PC-3 (cell line): ENCODE measurements around the gene KLF16. TPM values are rescaled to one million over a fixed set of nuclear protein-coding genes. Genes with fewer than 3 reads are reported as not detected.

ENCODE experiments used
- ATAC-seq: fragments of 200-7000 bp; cut with Tn5 transposase; 2 replicates; pipeline ENCODE4 v1.9.1; 2020; ENCODE audit warnings: mild to moderate bottlenecking, moderate library complexity
- BruUV-seq: library from RNA; stranded (reverse); fragments of 400-500 nt; replicated peaks from 2 replicates; lab custom pipeline; 2021; lab: Mats Ljungman, UMichigan
- CTCF ChIA-PET: fragments of 300-600 bp; sonication (Branson Sonifier 250); formaldehyde crosslinking; loops from one replicate; lab custom pipeline; 2022; ENCODE audit warnings: antibody characterized with exemption; lab: Charles Lee
- POLR2A ChIA-PET: fragments of 300-600 bp; sonication (Branson Sonifier 250); formaldehyde crosslinking; loops from one replicate; lab custom pipeline; 2022; ENCODE audit warnings: antibody characterized with exemption; ENCODE audit not compliant: unreplicated experiment; lab: Charles Lee
- DNase-seq: peaks from one replicate; pipeline ENCODE4 v3.0.0-alpha.2; 2015
- H2AFZ ChIP-seq: fragments of 300-600 bp; sonication (generic); 2 replicates; pipeline ENCODE4 v1.6.0; 2016; ENCODE audit warnings: antibody characterized with exemption, low read length
- H3F3A ChIP-seq: fragments of 300-600 bp; sonication (generic); one replicate; pipeline ENCODE4 v1.6.0; 2017; ENCODE audit warnings: antibody characterized with exemption, low read length, control low read depth, mild to moderate bottlenecking; ENCODE audit not compliant: unreplicated experiment
- H3K27ac ChIP-seq: fragments of 300-600 bp; sonication (generic); 2 replicates; pipeline ENCODE4 v1.5.1; 2016; ENCODE audit warnings: mild to moderate bottlenecking, low read length
- H3K27me3 ChIP-seq: fragments of 300-600 bp; sonication (generic); 2 replicates; pipeline ENCODE4 v1.6.1; 2016; ENCODE audit warnings: low read length, mixed read lengths
- H3K36me3 ChIP-seq: fragments of 300-600 bp; sonication (generic); 2 replicates; pipeline ENCODE4 v1.6.1; 2016; ENCODE audit warnings: low read depth, mixed run types, low read length, mixed read lengths
- H3K4me1 ChIP-seq: fragments of 300-600 bp; sonication (generic); 2 replicates; pipeline ENCODE4 v1.5.1; 2016; ENCODE audit warnings: low read length; ENCODE audit not compliant: insufficient read depth
- H3K4me2 ChIP-seq: fragments of 300-600 bp; sonication (generic); 2 replicates; pipeline ENCODE4 v1.6.0; 2016; ENCODE audit warnings: low read length
- H3K4me3 ChIP-seq: fragments of 300-600 bp; sonication (generic); 2 replicates; pipeline ENCODE4 v1.5.1; 2016; ENCODE audit warnings: mild to moderate bottlenecking, low read length, mixed read lengths
- H3K79me2 ChIP-seq: fragments of 300-600 bp; sonication (generic); 2 replicates; pipeline ENCODE4 v1.6.1; 2017; ENCODE audit warnings: low read length, mixed read lengths
- H3K9ac ChIP-seq: fragments of 300-600 bp; sonication (generic); 2 replicates; pipeline ENCODE4 v1.6.0; 2016; ENCODE audit warnings: mild to moderate bottlenecking, low read length
- H3K9me2 ChIP-seq: fragments of 300-600 bp; sonication (generic); replicated peaks from 2 replicates; pipeline ENCODE4 v1.6.1; 2016; ENCODE audit warnings: mixed run types, low read length, mixed read lengths
- H3K9me3 ChIP-seq: fragments of 300-600 bp; sonication (generic); 2 replicates; pipeline ENCODE4 v1.6.1; 2016; ENCODE audit warnings: low read length, mixed read lengths
- H4K20me1 ChIP-seq: fragments of 300-600 bp; sonication (generic); 2 replicates; pipeline ENCODE4 v1.6.1; 2016; ENCODE audit warnings: low read length, mixed read lengths
- EZH2 ChIP-seq: fragments of 300-600 bp; sonication (generic); IDR thresholded peaks from one replicate; pipeline ENCODE4 v1.6.1; 2017; ENCODE audit warnings: antibody characterized with exemption, mild to moderate bottlenecking, low read length; ENCODE audit not compliant: unreplicated experiment
- EZH2phosphoT487 ChIP-seq: fragments of 300-600 bp; sonication (generic); IDR thresholded peaks from 2 replicates; pipeline ENCODE4 v1.6.1; 2018; ENCODE audit warnings: mild to moderate bottlenecking, antibody characterized with exemption, low read length, borderline replicate concordance
- intact Hi-C: fragments of 100-400 bp; cut with micrococcal nuclease; formaldehyde crosslinking; loops from 2 replicates; pipeline ENCODE4 v1.9.0; 2023
- total RNA-seq: library from RNA; depleted of rRNA; stranded (reverse); fragments of >200 nt; gene quantifications from 2 replicates; pipeline ENCODE4 v1.2.3, GENCODE V29; 2014
- TF ChIP-seq, protein P1 (sequence below): fragments of 300-600 bp; sonication (generic); conservative IDR thresholded peaks from 2 replicates; pipeline ENCODE4 v1.5.1; 2017; ENCODE audit warnings: antibody characterized with exemption, low read depth, mild to moderate bottlenecking, low read length

The KLF16 gene
- total RNA-seq, 1 experiment from 2014 or later = 15.1 TPM

DNA sequence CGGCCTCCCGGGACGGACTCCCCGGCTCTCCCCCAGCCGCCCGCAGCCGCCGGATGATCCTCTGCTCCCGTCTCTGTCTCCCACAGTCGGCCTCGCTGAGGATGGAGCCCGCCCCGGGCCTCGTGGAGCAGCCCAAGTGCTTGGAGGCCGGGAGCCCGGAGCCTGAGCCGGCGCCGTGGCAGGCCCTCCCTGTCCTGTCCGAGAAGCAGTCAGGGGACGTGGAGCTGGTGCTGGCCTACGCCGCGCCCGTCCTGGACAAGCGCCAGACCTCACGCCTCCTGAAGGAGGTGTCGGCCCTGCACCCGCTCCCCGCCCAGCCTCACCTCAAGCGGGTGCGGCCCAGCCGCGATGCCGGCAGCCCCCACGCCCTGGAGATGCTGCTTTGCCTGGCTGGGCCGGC is 48.6 kb upstream of the KLF16 start:
- intact Hi-C loops = no loop called here
- ChIA-PET POLR2A (no interaction called here), CTCF (no interaction called here)
- no peak overlapping the region for H3K4me2 ChIP-seq
- H3K27me3 ChIP-seq = no peaks in the 10 kb centered on the region
- H3K9me2 ChIP-seq = no peaks in the 10 kb centered on the region
- H3K4me3 ChIP-seq = no peak overlapping the region
- H3K9ac ChIP-seq = no peak overlapping the region
- H2AFZ ChIP-seq = no peak overlapping the region
- H3F3A ChIP-seq = peaks cover 3% of the 10 kb centered on the region
- BruUV-seq = no TSS peak
- H4K20me1 ChIP-seq = no peaks in the 10 kb centered on the region
- DNase-seq (no peak), ATAC-seq (no peak)
- TF ChIP-seq, protein P1, sequence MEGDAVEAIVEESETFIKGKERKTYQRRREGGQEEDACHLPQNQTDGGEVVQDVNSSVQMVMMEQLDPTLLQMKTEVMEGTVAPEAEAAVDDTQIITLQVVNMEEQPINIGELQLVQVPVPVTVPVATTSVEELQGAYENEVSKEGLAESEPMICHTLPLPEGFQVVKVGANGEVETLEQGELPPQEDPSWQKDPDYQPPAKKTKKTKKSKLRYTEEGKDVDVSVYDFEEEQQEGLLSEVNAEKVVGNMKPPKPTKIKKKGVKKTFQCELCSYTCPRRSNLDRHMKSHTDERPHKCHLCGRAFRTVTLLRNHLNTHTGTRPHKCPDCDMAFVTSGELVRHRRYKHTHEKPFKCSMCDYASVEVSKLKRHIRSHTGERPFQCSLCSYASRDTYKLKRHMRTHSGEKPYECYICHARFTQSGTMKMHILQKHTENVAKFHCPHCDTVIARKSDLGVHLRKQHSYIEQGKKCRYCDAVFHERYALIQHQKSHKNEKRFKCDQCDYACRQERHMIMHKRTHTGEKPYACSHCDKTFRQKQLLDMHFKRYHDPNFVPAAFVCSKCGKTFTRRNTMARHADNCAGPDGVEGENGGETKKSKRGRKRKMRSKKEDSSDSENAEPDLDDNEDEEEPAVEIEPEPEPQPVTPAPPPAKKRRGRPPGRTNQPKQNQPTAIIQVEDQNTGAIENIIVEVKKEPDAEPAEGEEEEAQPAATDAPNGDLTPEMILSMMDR = no peak
- TF ChIP-seq EZH2 (no peak), EZH2phosphoT487 (no peak)
- no peaks in the 10 kb centered on the region for H3K9me3 ChIP-seq
- peaks cover 58% of the 10 kb centered on the region for H3K79me2 ChIP-seq
- peaks cover 17% of the 10 kb centered on the region for H3K4me1 ChIP-seq
- H3K27ac ChIP-seq = no peak overlapping the region
- no peaks in the 10 kb centered on the region for H3K36me3 ChIP-seq

DNA sequence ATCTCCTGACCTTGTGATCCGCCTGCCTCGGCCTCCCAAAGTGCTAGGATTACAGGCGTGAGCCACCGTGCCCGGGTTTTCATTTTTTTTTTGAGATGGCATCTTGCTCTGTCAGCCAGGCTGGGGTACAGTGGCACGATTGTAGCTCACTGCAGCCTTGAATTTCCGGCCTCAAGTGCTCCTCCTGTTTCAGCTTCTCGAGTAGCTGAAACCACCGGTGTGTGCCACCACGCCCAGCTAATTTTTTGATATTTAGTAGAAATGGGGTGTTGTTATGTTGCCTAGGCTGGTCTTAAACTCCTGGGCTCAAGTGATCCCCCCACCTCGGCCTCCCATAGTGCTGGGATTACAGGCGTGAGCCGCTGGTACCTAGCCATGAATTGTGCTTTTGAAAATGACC is 47.7 kb upstream of the KLF16 start:
- POLR2A ChIA-PET = no interaction called here
- ATAC-seq = no peak
- no peak overlapping the region for H3K4me3 ChIP-seq
- H3K27me3 ChIP-seq = no peaks in the 10 kb centered on the region
- no peaks in the 10 kb centered on the region for H3K36me3 ChIP-seq
- no peak for DNase-seq
- H3K27ac ChIP-seq = no peak overlapping the region
- peaks cover 18% of the 10 kb centered on the region for H3K4me1 ChIP-seq
- no peaks in the 10 kb centered on the region for H3K9me2 ChIP-seq
- no peak overlapping the region for H3K9ac ChIP-seq
- H3K9me3 ChIP-seq = no peaks in the 10 kb centered on the region
- H2AFZ ChIP-seq = no peak overlapping the region
- peaks cover 63% of the 10 kb centered on the region for H3K79me2 ChIP-seq
- intact Hi-C loops = no loop called here
- CTCF ChIA-PET = no interaction called here
- no peak overlapping the region for H3K4me2 ChIP-seq
- no peaks in the 10 kb centered on the region for H4K20me1 ChIP-seq
- no TSS peak for BruUV-seq
- TF ChIP-seq EZH2 (no peak), EZH2phosphoT487 (no peak)
- TF ChIP-seq, protein P1 = no peak
- peaks cover 3% of the 10 kb centered on the region for H3F3A ChIP-seq

DNA sequence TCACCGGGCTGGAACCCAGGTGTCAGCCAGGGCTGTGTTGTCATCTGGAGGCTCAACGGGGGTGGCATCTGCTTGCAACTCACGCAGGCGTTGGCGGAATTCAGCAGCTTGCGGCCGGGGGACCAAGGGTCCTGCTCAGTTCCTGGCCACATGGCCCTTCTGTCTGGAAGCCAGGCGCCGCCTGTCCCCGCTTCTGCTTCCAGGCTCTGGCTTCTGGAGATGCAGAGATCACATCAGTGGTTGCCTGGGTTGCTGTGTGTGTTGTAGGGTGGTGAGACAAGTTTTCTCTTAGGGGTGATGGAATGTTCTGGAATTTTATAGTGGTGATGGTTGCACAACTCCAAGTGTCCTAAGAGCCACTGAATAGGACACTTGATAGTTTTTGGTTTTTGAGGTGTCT is 46.8 kb upstream of the KLF16 start:
- Histone ChIP-seq H4K20me1 (no peaks in the 10 kb centered on the region), H3K36me3 (no peaks in the 10 kb centered on the region), H3K9me3 (no peaks in the 10 kb centered on the region), H3K4me3 (no peak overlapping the region), H3K9ac (no peak overlapping the region), H3K4me1 (peaks cover 18% of the 10 kb centered on the region), H3K9me2 (no peaks in the 10 kb centered on the region), H3K27me3 (no peaks in the 10 kb centered on the region), H3K79me2 (peaks cover 68% of the 10 kb centered on the region), H3K4me2 (no peak overlapping the region), H3F3A (peaks cover 3% of the 10 kb centered on the region), H3K27ac (no peak overlapping the region), H2AFZ (no peak overlapping the region)
- ChIA-PET POLR2A (no interaction called here), CTCF (no interaction called here)
- intact Hi-C loops = no loop called here
- BruUV-seq = no TSS peak
- DNase-seq = no peak
- TF ChIP-seq, protein P1 = no peak
- TF ChIP-seq EZH2 (no peak), EZH2phosphoT487 (no peak)
- no peak for ATAC-seq
